WTC11 (cell line): ENCODE results near the gene FNIP2. TPM values are rescaled to one million over a fixed set of nuclear protein-coding genes. Genes with fewer than 3 reads are reported as not detected.

Source experiments
- ARID4B ChIP-seq: sonication (generic); formaldehyde crosslinking; IDR thresholded peaks from 2 replicates; pipeline ENCODE4 v1.8.0; 2023; ENCODE audit warnings: missing genetic modification reagents, mild to moderate bottlenecking, borderline replicate concordance
- ATF1 ChIP-seq: sonication (generic); formaldehyde crosslinking; IDR thresholded peaks from 2 replicates; pipeline ENCODE4 v1.8.1; 2023; ENCODE audit warnings: mild to moderate bottlenecking, moderate library complexity, missing genetic modification reagents
- ATF2 ChIP-seq: sonication (generic); formaldehyde crosslinking; IDR thresholded peaks from 2 replicates; pipeline ENCODE4 v1.8.1; 2022; ENCODE audit warnings: low read depth, missing genetic modification reagents, borderline replicate concordance
- CREB1 ChIP-seq: sonication (generic); formaldehyde crosslinking; IDR thresholded peaks from 2 replicates; pipeline ENCODE4 v1.8.0; 2023; ENCODE audit warnings: mild to moderate bottlenecking, missing genetic modification reagents
- ESRRA ChIP-seq: sonication (generic); formaldehyde crosslinking; IDR thresholded peaks from 2 replicates; pipeline ENCODE4 v1.8.1; 2022; ENCODE audit warnings: mild to moderate bottlenecking, missing genetic modification reagents, borderline replicate concordance
- FOXK1 ChIP-seq: sonication (generic); formaldehyde crosslinking; IDR thresholded peaks from 2 replicates; pipeline ENCODE4 v1.8.0; 2022; ENCODE audit warnings: mild to moderate bottlenecking, moderate library complexity, missing genetic modification reagents
- IRF2 ChIP-seq: sonication (generic); formaldehyde crosslinking; IDR thresholded peaks from 2 replicates; pipeline ENCODE4 v1.8.0; 2022; ENCODE audit warnings: low read depth, missing genetic modification reagents, borderline replicate concordance
- JUN ChIP-seq: sonication (generic); formaldehyde crosslinking; IDR thresholded peaks from 2 replicates; pipeline ENCODE4 v1.8.0; 2023; ENCODE audit warnings: mild to moderate bottlenecking, missing genetic modification reagents
- MAX ChIP-seq: sonication (generic); formaldehyde crosslinking; IDR thresholded peaks from 2 replicates; pipeline ENCODE4 v1.8.0; 2022; ENCODE audit warnings: mild to moderate bottlenecking, missing genetic modification reagents
- MYBL2 ChIP-seq: sonication (generic); formaldehyde crosslinking; IDR thresholded peaks from 2 replicates; pipeline ENCODE4 v1.8.1; 2023; ENCODE audit warnings: mild to moderate bottlenecking, moderate library complexity, missing genetic modification reagents
- NFATC4 ChIP-seq: fragments of 250-450 bp; sonication (Bioruptor Pico); IDR thresholded peaks from 2 replicates; pipeline ENCODE4 v1.9.0; 2021; ENCODE audit warnings: mild to moderate bottlenecking
- RELA ChIP-seq: sonication (generic); formaldehyde crosslinking; IDR thresholded peaks from 2 replicates; pipeline ENCODE4 v1.8.1; 2022; ENCODE audit warnings: missing genetic modification reagents, mild to moderate bottlenecking, borderline replicate concordance
- RORB ChIP-seq: fragments of 250-450 bp; sonication (Bioruptor Pico); IDR thresholded peaks from 2 replicates; pipeline ENCODE4 v1.9.0; 2021; ENCODE audit warnings: mild to moderate bottlenecking
- SMAD3 ChIP-seq: sonication (generic); formaldehyde crosslinking; IDR thresholded peaks from 2 replicates; pipeline ENCODE4 v1.8.0; 2022; ENCODE audit warnings: missing genetic modification reagents, mild to moderate bottlenecking, borderline replicate concordance
- SP1 ChIP-seq: sonication (generic); formaldehyde crosslinking; conservative IDR thresholded peaks from 2 replicates; pipeline ENCODE4 v1.8.1; 2022; ENCODE audit warnings: missing genetic modification reagents
- TEAD4 ChIP-seq: sonication (generic); formaldehyde crosslinking; IDR thresholded peaks from 2 replicates; pipeline ENCODE4 v1.8.0; 2022; ENCODE audit warnings: mild to moderate bottlenecking, missing genetic modification reagents
- TP53 ChIP-seq: sonication (generic); formaldehyde crosslinking; IDR thresholded peaks from 2 replicates; pipeline ENCODE4 v1.8.1; 2023; ENCODE audit warnings: mild to moderate bottlenecking, missing genetic modification reagents
- ZBTB21 ChIP-seq: sonication (generic); formaldehyde crosslinking; IDR thresholded peaks from 2 replicates; pipeline ENCODE4 v1.8.1; 2023; ENCODE audit warnings: mild to moderate bottlenecking, missing genetic modification reagents, borderline replicate concordance
- ZNF138 ChIP-seq: sonication (generic); formaldehyde crosslinking; conservative IDR thresholded peaks from 2 replicates; pipeline ENCODE4 v1.8.1; 2022; ENCODE audit warnings: mild to moderate bottlenecking, moderate library complexity, missing genetic modification reagents
- ZNF317 ChIP-seq: sonication (generic); formaldehyde crosslinking; IDR thresholded peaks from 2 replicates; pipeline ENCODE4 v1.8.1; 2023; ENCODE audit warnings: low read depth, mild to moderate bottlenecking, moderate library complexity, missing genetic modification reagents, borderline replicate concordance
- ZNF423 ChIP-seq: fragments of 250-450 bp; sonication (Bioruptor Pico); IDR thresholded peaks from 2 replicates; pipeline ENCODE4 v2.1.2; 2022; ENCODE audit warnings: mild to moderate bottlenecking, moderate library complexity
- total RNA-seq: library from RNA; stranded (reverse); gene quantifications from 3 replicates; pipeline ENCODE4 v1.2.3, GENCODE V29; 2021
- TF ChIP-seq, protein P1 (sequence below): sonication (generic); formaldehyde crosslinking; IDR thresholded peaks from 2 replicates; pipeline ENCODE4 v1.8.1; 2022; ENCODE audit warnings: missing genetic modification reagents, borderline replicate concordance
- TF ChIP-seq, protein P2 (sequence below): sonication (generic); formaldehyde crosslinking; IDR thresholded peaks from 2 replicates; pipeline ENCODE4 v1.8.1; 2023; ENCODE audit warnings: mild to moderate bottlenecking, moderate library complexity, missing genetic modification reagents
- TF ChIP-seq, protein P3 (sequence below): sonication (generic); formaldehyde crosslinking; IDR thresholded peaks from 2 replicates; pipeline ENCODE4 v1.8.0; 2022; ENCODE audit warnings: mild to moderate bottlenecking, missing genetic modification reagents

The FNIP2 gene
- total RNA-seq, 1 experiment from 2014 or later = 8.6 TPM

DNA sequence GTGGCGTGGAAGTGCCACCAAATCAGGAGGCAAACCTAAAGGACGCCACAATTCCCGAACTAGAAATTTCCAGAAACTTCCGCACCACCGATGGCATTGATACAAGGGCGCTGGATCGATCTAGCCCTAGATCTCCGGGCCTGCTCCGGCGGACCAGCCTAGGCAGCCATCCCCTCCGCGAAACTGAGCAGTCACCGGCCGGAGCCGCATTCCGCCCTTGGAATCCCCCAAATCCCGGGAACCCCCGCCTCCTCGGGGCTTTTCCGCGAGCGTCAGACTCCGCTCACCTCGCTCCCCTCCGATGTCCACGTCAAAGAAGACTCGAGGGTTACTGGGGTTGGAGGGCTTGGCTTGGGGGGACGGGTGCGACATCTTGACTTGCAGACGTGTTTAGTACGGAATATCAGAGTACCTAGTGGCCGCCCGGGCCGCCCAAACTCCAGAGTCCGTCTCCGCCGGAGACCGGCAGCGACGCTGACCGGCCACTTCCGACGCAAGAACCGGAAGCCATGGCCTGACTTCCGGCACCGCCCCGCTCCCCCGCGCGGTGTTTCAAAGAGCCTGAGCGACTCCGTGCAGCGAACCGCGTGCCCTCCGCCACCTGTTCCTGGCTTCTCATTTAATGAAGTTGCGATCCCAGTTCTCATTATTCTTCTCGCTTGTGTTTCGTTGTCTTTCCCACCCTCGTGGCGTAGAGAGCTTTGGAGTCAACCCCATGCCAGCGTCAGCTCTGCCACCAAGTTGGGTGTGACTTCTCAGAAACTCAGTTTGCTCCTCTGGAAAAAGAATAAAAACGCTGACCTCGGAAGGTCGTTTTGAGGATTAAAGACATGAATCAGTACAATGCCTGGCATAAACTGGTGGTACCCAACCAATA is 45.7 kb upstream of the FNIP2 start, which contains the start of gene PPID (continued):
- 0 out of 2 replicates have a peak, but pooled peaks have one; percentile 63 for TF ChIP-seq MYBL2 (CRISPR knock-in tag)
- TF ChIP-seq RELA (CRISPR knock-in tag) = no peak
- no peak for TF ChIP-seq ATF1 (CRISPR knock-in tag)
- 0 out of 2 replicates have a peak, but pooled peaks have one; percentile 20 for TF ChIP-seq TP53 (CRISPR knock-in tag)
- no peak for TF ChIP-seq ZNF423
- no peak for TF ChIP-seq TEAD4
- TF ChIP-seq ZNF138 = 0 out of 2 replicates have a peak, but pooled peaks have one; percentile 43
- TF ChIP-seq JUN (CRISPR knock-in tag) = 0 out of 2 replicates have a peak, but pooled peaks have one; percentile 63
- TF ChIP-seq CREB1 (CRISPR knock-in tag) = peak; percentile 37; the same call in 1 of the 2 replicates
- 0 out of 2 replicates have a peak, but pooled peaks have one; percentile 30 for TF ChIP-seq SP1 (CRISPR knock-in tag)
- TF ChIP-seq ATF2 (CRISPR knock-in tag) = no peak
- TF ChIP-seq, protein P1, sequence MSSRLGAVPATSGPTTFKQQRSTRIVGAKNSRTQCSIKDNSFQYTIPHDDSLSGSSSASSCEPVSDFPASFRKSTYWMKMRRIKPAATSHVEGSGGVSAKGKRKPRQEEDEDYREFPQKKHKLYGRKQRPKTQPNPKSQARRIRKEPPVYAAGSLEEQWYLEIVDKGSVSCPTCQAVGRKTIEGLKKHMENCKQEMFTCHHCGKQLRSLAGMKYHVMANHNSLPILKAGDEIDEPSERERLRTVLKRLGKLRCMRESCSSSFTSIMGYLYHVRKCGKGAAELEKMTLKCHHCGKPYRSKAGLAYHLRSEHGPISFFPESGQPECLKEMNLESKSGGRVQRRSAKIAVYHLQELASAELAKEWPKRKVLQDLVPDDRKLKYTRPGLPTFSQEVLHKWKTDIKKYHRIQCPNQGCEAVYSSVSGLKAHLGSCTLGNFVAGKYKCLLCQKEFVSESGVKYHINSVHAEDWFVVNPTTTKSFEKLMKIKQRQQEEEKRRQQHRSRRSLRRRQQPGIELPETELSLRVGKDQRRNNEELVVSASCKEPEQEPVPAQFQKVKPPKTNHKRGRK (CRISPR knock-in tag) = no peak
- no peak for TF ChIP-seq NFATC4 (CRISPR knock-in tag)
- peak; percentile 95 for TF ChIP-seq MAX
- TF ChIP-seq ARID4B = peak; percentile 42
- TF ChIP-seq, protein P2, sequence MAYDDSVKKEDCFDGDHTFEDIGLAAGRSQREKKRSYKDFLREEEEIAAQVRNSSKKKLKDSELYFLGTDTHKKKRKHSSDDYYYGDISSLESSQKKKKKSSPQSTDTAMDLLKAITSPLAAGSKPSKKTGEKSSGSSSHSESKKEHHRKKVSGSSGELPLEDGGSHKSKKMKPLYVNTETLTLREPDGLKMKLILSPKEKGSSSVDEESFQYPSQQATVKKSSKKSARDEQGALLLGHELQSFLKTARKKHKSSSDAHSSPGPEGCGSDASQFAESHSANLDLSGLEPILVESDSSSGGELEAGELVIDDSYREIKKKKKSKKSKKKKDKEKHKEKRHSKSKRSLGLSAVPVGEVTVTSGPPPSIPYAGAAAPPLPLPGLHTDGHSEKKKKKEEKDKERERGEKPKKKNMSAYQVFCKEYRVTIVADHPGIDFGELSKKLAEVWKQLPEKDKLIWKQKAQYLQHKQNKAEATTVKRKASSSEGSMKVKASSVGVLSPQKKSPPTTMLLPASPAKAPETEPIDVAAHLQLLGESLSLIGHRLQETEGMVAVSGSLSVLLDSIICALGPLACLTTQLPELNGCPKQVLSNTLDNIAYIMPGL (CRISPR knock-in tag) = peak; percentile 65; the same call in 1 of the 2 replicates
- no peak for TF ChIP-seq RORB (CRISPR knock-in tag)
- peak; percentile 40; the same call in 1 of the 2 replicates for TF ChIP-seq ZBTB21
- no peak for TF ChIP-seq ESRRA
- no peak for TF ChIP-seq ZNF317 (CRISPR knock-in tag)
- TF ChIP-seq, protein P3, sequence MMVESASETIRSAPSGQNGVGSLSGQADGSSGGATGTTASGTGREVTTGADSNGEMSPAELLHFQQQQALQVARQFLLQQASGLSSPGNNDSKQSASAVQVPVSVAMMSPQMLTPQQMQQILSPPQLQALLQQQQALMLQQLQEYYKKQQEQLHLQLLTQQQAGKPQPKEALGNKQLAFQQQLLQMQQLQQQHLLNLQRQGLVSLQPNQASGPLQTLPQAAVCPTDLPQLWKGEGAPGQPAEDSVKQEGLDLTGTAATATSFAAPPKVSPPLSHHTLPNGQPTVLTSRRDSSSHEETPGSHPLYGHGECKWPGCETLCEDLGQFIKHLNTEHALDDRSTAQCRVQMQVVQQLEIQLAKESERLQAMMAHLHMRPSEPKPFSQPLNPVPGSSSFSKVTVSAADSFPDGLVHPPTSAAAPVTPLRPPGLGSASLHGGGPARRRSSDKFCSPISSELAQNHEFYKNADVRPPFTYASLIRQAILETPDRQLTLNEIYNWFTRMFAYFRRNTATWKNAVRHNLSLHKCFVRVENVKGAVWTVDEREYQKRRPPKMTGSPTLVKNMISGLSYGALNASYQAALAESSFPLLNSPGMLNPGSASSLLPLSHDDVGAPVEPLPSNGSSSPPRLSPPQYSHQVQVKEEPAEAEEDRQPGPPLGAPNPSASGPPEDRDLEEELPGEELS = peak; percentile 90
- peak; percentile 89 for TF ChIP-seq FOXK1 (CRISPR knock-in tag)
- 0 out of 2 replicates have a peak, but pooled peaks have one; percentile 32 for TF ChIP-seq SMAD3 (CRISPR knock-in tag)
- no peak for TF ChIP-seq IRF2 (CRISPR knock-in tag)
